ENCODE results near the gene PLEKHG3. TPM values are rescaled to one million over a fixed set of nuclear protein-coding genes. Genes with fewer than 3 reads are reported as not detected.

Gene PLEKHG3
- total RNA-seq, 2 donors from 2014 or later: 17.1 to 30.3 TPM

DNA sequence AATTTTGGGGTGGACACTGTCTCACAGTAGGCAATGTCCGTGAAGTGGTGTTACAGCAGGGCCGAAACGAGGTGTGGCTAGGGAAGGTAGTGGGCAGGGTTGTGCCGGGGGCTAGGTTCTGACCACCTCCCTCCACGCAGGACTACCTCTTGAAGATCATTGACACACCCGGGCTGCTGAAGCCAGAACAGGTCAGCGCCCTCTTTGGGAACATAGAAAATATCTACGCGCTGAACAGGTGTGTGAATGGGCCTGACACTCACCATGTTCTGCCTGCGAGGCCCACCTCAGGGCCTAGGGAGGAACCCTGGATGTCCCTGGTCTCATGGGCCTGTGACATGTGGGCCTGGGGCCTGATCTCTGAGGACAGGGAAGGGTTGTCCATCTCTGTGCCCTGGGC, 24.6 kb downstream of the PLEKHG3 start:
- peaks cover 54 to 64% of the 10 kb centered on the region in 2 donors for H3K4me1 Mint-ChIP-seq (ENCODE audit: low read depth in 2 of 2)
- H3K9me3 Mint-ChIP-seq: no peaks in the 10 kb centered on the region
- peaks cover under 1% of the 10 kb centered on the region for H3K36me3 Mint-ChIP-seq
- H3K4me3 Mint-ChIP-seq: no peak overlapping the region
- ATAC-seq: no peak
- peak overlapping the region; percentile 12 to 96 for H3K27ac Mint-ChIP-seq
- peak; percentile 58 for DNase-seq (ENCODE audit: low spot score)
- no peaks in the 10 kb centered on the region for H3K27me3 Mint-ChIP-seq

GRCh38 chr14:64729386-64730060, 25.3 kb downstream of the PLEKHG3 start:
- Mint-ChIP-seq H3K9me3 (no peaks in the 10 kb centered on the region), H3K4me3 (no peak overlapping the region), H3K27ac (peak overlapping the region; percentile 69 to 96), H3K4me1 (ENCODE audit: low read depth in 2 of 2) (peaks cover 53 to 62% of the 10 kb centered on the region in 2 donors), H3K27me3 (no peaks in the 10 kb centered on the region), H3K36me3 (peaks cover 6% of the 10 kb centered on the region)
- DNase-seq (ENCODE audit: low spot score) (peak; percentile 58), ATAC-seq (no peak)

DNA sequence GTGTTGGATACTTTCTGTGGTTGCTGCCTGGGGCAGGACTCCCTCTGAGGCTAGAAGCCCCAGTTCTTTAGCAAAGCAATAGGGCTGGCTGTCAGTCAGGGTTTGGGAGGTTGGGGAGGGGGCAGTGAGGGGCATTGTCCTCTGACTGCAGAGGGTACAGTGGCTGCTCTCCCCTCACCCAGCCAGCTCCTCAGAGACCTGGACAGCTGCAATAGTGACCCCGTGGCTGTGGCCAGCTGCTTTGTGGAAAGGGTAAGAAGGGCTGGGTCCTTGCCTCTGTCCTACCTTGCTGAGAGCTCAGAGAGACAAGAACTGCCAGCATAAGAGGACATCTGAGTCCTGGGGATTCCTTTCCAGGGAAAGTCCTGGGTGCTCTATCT, 25.8 kb downstream of the PLEKHG3 start:
- peaks cover 6% of the 10 kb centered on the region for H3K36me3 Mint-ChIP-seq
- no peaks in the 10 kb centered on the region for H3K9me3 Mint-ChIP-seq
- peak; percentile 47 for DNase-seq (ENCODE audit: low spot score)
- H3K27me3 Mint-ChIP-seq: no peaks in the 10 kb centered on the region
- H3K4me1 Mint-ChIP-seq (ENCODE audit: low read depth in 2 of 2): peaks cover 53 to 62% of the 10 kb centered on the region in 2 donors
- H3K27ac Mint-ChIP-seq: peak overlapping the region; percentile 69 to 96
- ATAC-seq: no peak
- H3K4me3 Mint-ChIP-seq: no peak overlapping the region

GRCh38 chr14:64730681-64731080, 26.5 kb downstream of the PLEKHG3 start:
- H3K4me1 Mint-ChIP-seq (ENCODE audit: low read depth in 2 of 2): peaks cover 52 to 62% of the 10 kb centered on the region in 2 donors
- H3K9me3 Mint-ChIP-seq: no peaks in the 10 kb centered on the region
- H3K36me3 Mint-ChIP-seq: peaks cover 6% of the 10 kb centered on the region
- no peak overlapping the region for H3K4me3 Mint-ChIP-seq
- H3K27me3 Mint-ChIP-seq: no peaks in the 10 kb centered on the region
- DNase-seq (ENCODE audit: low spot score): peak; percentile 16
- peak overlapping the region; percentile 69 to 96 for H3K27ac Mint-ChIP-seq
- ATAC-seq: no peak

- Mint-ChIP-seq H3K36me3 (peaks cover 6% of the 10 kb centered on the region), H3K27ac (peak overlapping the region; percentile 26 to 43), H3K4me3 (no peak overlapping the region), H3K9me3 (no peaks in the 10 kb centered on the region), H3K4me1 (ENCODE audit: low read depth in 2 of 2) (peaks cover 47 to 57% of the 10 kb centered on the region in 2 donors), H3K27me3 (no peaks in the 10 kb centered on the region)
- no peak for ATAC-seq
- DNase-seq (ENCODE audit: low spot score): peak; percentile 44
Observed at GRCh38 chr14:64731141-64731581, 26.9 kb downstream of the PLEKHG3 start.

DNA sequence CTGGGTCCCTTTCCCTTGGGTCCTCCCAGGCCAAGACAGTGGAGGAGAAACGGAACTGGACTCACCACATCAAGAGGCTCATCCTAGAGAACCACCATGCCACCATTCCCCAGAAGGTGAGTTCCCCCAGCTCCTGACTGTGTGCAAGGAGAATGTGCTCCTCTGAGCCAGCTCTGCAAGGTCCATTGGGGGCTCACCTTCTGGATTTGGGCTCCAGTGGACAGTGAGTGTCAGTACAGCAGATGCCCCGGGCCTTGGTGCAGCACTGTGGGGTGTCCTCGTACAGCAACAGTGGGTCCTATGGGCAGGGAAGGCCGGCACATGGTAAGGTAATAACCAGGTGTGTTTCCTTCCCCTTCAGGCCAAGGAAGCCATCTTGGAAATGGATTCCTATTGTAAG, 27.8 kb downstream of the PLEKHG3 start:
- DNase-seq (ENCODE audit: low spot score): peak; percentile 20
- no peak overlapping the region for H3K4me3 Mint-ChIP-seq
- ATAC-seq: no peak
- peaks cover 44 to 53% of the 10 kb centered on the region in 2 donors for H3K4me1 Mint-ChIP-seq (ENCODE audit: low read depth in 2 of 2)
- H3K36me3 Mint-ChIP-seq: peaks cover 6% of the 10 kb centered on the region
- no peaks in the 10 kb centered on the region for H3K9me3 Mint-ChIP-seq
- H3K27me3 Mint-ChIP-seq: no peaks in the 10 kb centered on the region
- no peak overlapping the region for H3K27ac Mint-ChIP-seq

- no peaks in the 10 kb centered on the region for H3K9me3 Mint-ChIP-seq
- H3K27me3 Mint-ChIP-seq: no peaks in the 10 kb centered on the region
- ATAC-seq (no peak), DNase-seq (ENCODE audit: low spot score) (peak; percentile 42)
- H3K27ac Mint-ChIP-seq: no peak overlapping the region
- no peak overlapping the region for H3K4me3 Mint-ChIP-seq
- peaks cover 6% of the 10 kb centered on the region for H3K36me3 Mint-ChIP-seq
- peaks cover 44 to 49% of the 10 kb centered on the region in 2 donors for H3K4me1 Mint-ChIP-seq (ENCODE audit: low read depth in 2 of 2)
Observed at GRCh38 chr14:64732536-64733120, 28.4 kb downstream of the PLEKHG3 start.

GRCh38 chr14:64733321-64733720, 29.1 kb downstream of the PLEKHG3 start:
- ATAC-seq: no peak
- Mint-ChIP-seq H3K4me3 (peak overlapping the region; percentile 47), H3K9me3 (no peaks in the 10 kb centered on the region), H3K4me1 (ENCODE audit: low read depth in 2 of 2) (peaks cover 44% of the 10 kb centered on the region in 2 donors), H3K27ac (peak overlapping the region; percentile 60 to 67), H3K27me3 (no peaks in the 10 kb centered on the region), H3K36me3 (peaks cover 6% of the 10 kb centered on the region)
- peak; percentile 41 for DNase-seq (ENCODE audit: low spot score)

DNA sequence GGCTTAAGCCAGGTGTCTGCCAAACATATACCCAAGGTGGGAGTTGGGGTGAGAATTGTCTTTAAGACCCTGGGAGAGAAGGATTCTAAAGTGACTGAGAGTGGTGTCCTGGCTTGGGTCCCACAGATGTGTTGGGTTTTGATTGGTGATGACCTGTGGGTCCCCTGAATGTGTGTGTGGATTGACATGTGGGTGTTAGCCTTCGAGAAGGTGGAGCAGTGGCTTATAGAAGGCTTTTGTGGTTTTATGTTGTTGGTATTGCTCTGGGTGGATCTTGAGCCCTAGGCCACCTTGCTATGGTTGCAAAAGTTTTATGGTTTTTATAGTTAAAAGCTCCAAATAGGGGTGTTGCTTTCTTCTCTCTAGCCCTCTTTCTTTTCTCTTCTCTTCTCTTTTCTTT, 29.7 kb downstream of the PLEKHG3 start:
- Mint-ChIP-seq H3K9me3 (no peaks in the 10 kb centered on the region), H3K4me1 (ENCODE audit: low read depth in 2 of 2) (peaks cover 39 to 40% of the 10 kb centered on the region in 2 donors), H3K27ac (peak overlapping the region; percentile 60 to 67), H3K27me3 (no peaks in the 10 kb centered on the region), H3K36me3 (peaks cover 6% of the 10 kb centered on the region), H3K4me3 (peak overlapping the region; percentile 47)
- DNase-seq (ENCODE audit: low spot score) (peak; percentile 57), ATAC-seq (no peak)

GRCh38 chr14:64734990-64735389, 30.8 kb downstream of the PLEKHG3 start:
- no peaks in the 10 kb centered on the region for H3K27me3 Mint-ChIP-seq

DNA sequence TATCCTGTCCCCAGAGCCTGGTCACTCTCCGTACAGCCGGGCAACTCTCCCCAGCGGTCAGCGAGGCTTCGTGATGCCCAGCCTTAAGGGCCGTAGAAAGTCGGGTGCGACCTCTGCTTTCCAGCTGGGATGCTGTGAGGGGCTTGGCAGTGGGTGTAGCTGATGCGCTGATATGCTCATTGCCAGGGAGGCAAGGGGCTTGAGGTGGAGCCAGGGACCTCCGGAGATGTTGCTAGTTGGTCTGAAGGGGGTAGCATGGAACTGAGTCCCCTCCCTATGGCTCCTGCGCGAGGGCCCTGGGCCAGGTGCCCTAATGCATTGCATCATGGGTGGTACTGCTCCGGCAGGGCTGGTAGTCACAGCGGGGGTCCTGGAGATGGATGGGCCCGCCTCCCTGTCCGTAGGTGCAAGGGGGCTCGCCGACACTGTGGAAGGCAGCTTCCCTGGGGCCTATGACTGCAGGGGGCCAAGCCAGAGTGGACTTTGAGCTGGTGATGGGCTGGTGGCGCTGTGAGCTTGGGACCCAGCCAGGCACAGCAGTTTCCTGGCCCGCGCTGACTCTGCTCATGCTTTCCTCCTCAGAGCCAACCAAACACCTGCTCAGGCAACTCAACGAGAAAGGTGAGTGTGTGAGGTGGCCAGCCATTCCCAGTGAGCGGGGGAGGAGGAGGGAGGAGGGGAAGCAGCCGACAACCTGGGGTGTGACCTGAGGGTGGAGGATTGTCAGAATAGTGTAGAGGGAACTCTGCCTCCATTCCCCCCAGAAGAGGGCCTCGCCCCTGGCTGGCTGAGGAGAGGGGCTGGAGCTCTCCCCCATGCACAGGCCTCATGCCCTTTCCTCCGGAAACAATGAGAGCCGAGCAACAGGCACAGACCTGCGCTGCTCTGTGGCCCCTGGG, 32.3 kb downstream of the PLEKHG3 start:
- H3K36me3 Mint-ChIP-seq: peaks cover 6% of the 10 kb centered on the region
- no peaks in the 10 kb centered on the region for H3K9me3 Mint-ChIP-seq
- H3K4me1 Mint-ChIP-seq (ENCODE audit: low read depth in 2 of 2): peaks cover 26% of the 10 kb centered on the region in 2 donors
- no peak for ATAC-seq
- no peak for DNase-seq (ENCODE audit: low spot score)
- H3K27ac Mint-ChIP-seq: no peak overlapping the region
- no peak overlapping the region for H3K4me3 Mint-ChIP-seq
- H3K27me3 Mint-ChIP-seq: no peaks in the 10 kb centered on the region

More at GRCh38 chr14:64734990-64735389, 30.8 kb downstream of the PLEKHG3 start:
- Mint-ChIP-seq H3K4me3 (peak overlapping the region; percentile 58), H3K27ac (peak overlapping the region; percentile 60 to 67), H3K4me1 (ENCODE audit: low read depth in 2 of 2) (peaks cover 31 to 32% of the 10 kb centered on the region in 2 donors), H3K9me3 (no peaks in the 10 kb centered on the region), H3K36me3 (peaks cover 6% of the 10 kb centered on the region)
- DNase-seq (ENCODE audit: low spot score): no peak
- no peak for ATAC-seq

DNA sequence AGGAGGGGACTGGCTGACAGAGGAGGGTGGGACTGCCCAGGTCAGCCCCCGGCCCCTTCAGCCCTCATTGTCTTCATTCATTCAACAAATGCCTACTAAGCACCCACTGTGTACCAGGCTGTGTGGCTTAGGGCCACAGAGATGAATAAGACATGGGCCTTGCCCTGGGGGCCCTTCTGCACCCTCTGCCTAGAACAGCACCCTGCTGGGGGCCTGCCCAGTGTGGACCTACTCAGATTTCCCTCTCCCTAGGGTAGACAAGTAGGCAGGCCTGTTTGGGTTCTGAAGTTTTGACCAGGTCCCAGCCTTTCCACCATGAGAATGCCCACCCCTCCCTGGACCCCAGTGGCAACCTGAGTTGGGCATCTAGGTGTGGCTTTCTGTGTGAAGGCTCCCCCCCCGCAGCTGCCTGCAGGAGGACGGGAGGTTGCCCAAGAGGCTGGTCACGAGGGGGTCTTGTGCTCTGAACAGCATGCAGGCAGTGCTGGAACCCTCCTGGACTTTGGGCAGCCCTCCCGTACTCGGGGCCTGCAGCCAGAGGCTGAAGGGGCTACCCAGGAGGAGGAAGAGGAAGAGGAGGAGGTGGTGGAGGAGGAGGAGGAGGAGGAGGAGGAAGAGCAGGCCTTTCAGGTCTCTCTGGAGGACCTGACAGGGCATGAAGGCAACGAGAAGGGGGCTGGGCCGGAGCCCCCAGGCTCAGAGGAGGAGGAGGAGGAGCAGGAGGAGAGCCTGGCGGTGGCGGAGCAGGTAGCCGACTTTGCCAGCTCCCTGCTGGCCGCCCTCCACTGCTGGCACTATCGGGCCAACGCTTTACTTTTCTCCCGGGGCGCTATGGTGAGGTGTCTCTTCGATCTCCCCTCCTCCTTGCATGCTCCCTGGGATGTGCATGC, 33.4 kb downstream of the PLEKHG3 start:
- no peaks in the 10 kb centered on the region for H3K27me3 Mint-ChIP-seq
- H3K36me3 Mint-ChIP-seq: peaks cover 6% of the 10 kb centered on the region
- no peak overlapping the region for H3K27ac Mint-ChIP-seq
- H3K4me1 Mint-ChIP-seq (ENCODE audit: low read depth in 2 of 2): peaks cover 25 to 26% of the 10 kb centered on the region in 2 donors
- DNase-seq (ENCODE audit: low spot score): no peak
- no peak for ATAC-seq
- no peak overlapping the region for H3K4me3 Mint-ChIP-seq
- no peaks in the 10 kb centered on the region for H3K9me3 Mint-ChIP-seq

DNA sequence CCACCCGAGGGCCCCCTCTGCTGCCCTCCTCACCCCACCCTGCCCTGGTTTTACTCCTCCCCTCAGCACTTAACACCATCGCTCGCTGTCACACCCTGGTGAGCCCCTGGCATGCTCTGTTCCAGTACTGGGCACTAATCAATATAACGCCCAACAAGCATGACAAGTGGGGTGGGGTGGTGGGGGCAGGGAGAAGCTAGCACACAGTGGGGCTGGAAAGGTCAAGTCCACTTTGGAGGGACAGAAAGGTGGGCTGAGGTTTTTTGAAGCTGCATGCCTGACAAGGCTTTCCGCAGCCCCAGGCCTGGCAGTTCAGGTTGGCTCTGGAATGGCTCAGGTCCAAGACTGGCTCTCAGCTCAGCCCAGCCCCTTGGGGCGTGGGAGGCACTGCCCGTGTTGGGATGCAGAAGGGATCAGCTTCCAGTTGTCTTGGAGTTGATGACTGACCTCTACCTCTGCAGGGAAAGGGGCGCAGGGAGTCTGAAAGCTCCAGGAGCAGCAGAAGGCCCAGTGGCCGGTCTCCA, 34.1 kb downstream of the PLEKHG3 start:
- Mint-ChIP-seq H3K27me3 (no peaks in the 10 kb centered on the region), H3K4me1 (ENCODE audit: low read depth in 2 of 2) (peaks cover 22 to 24% of the 10 kb centered on the region in 2 donors), H3K36me3 (peaks cover 6% of the 10 kb centered on the region), H3K9me3 (no peaks in the 10 kb centered on the region), H3K27ac (no peak overlapping the region), H3K4me3 (no peak overlapping the region)
- ATAC-seq (no peak), DNase-seq (ENCODE audit: low spot score) (no peak)

All from natural killer cell treated with Interleukin-12 subunit alpha and Interleukin-12 subunit beta and Interleukin-15 and Interleukin-18, amount 100 ng/mL, for 72 hours (primary cell).